HT-29 (cell line): ENCODE results near the gene FGB. TPM values are rescaled to one million over a fixed set of nuclear protein-coding genes. Genes with fewer than 3 reads are reported as not detected.

Source experiments
- DNase-seq: peaks from one replicate; pipeline ENCODE4 v3.0.0-alpha.2; 2015; ENCODE audit warnings: low spot score
- small RNA-seq: library from RNA; depleted of rRNA; stranded (forward); fragments of <200 nt; gene quantifications from one replicate; pipeline ENCODE3, GENCODE V24; 2014
- total RNA-seq: library from RNA; depleted of rRNA; stranded (reverse); fragments of >200 nt; shearing (Covaris generic); gene quantifications from 2 replicates; pipeline ENCODE4 v1.2.3, GENCODE V29; 2014; rRNA removed

The FGB gene
- total RNA-seq, 1 experiment from 2014 or later, result not detected

GRCh38 chr4:154618708-154619315 lies 56.0 kb downstream of the FGB start:
- peak; percentile 63 for DNase-seq

GRCh38 chr4:154620111-154620510 lies 57.3 kb downstream of the FGB start:
- DNase-seq, result no peak

Small RNAs within 50 kb of the gene (small RNA-seq; reads per million reads assigned to genes)
- not detected for gene RNU6-1285P

Other genes with a start within 250 kb of the FGB start
- not detected in 2 replicates for gene DCHS2, start 71.2 kb upstream of the FGB start, total RNA-seq
- 50.0 and 62.8 TPM in 2 replicates for gene PLRG1, start 12.6 kb upstream of the FGB start, total RNA-seq
- gene FGA, start 27.7 kb downstream of the FGB start, total RNA-seq, result not detected in 2 replicates
- gene FGG, start 49.6 kb downstream of the FGB start, total RNA-seq, result not detected in 2 replicates
- gene LRAT, start 181.0 kb downstream of the FGB start, total RNA-seq, result not detected in 2 replicates
- gene RBM46, start 218.3 kb downstream of the FGB start, total RNA-seq, result not detected in 2 replicates